Lower leg skin (tissue), 3 donors: ENCODE results near the gene PODN.

Source experiments
- POLR2A ChIP-seq, 2 donors: fragments of 450-650 bp; IDR thresholded peaks; one replicate each; pipeline ENCODE4 v1.6.1; 2016 to 2017; ENCODE audit warnings: antibody characterized with exemption in 2 of 2, mild to moderate bottlenecking in 1 of 2, moderate library complexity in 1 of 2
- TF ChIP-seq, protein P1 (sequence below), 3 donors: fragments of 450-650 bp; IDR thresholded peaks; one replicate each; pipeline ENCODE4 v1.5.1; 2016; ENCODE audit warnings: antibody characterized with exemption in 3 of 3, mild to moderate bottlenecking in 3 of 3, moderate library complexity in 2 of 3

DNA sequence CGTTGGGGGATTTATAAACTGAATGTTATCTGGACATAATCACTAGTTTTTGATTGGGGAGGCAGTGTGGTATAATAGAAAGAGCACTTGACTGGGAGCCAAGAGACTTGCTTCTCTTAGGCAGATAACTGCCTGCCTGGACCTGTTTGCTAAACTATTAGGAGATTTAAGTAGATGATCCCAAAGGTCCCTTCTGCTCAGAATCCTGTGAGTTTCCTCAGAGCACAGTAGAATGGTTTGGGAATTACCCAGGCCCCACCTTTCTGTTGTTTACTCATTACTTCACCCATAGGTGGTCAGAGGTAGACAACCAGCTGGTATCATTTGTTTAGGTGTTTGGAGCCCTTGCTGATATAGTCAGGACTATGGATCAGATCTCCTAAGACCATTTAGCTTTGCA, 10.3 kb upstream of the PODN start:
- TF ChIP-seq, protein P1, sequence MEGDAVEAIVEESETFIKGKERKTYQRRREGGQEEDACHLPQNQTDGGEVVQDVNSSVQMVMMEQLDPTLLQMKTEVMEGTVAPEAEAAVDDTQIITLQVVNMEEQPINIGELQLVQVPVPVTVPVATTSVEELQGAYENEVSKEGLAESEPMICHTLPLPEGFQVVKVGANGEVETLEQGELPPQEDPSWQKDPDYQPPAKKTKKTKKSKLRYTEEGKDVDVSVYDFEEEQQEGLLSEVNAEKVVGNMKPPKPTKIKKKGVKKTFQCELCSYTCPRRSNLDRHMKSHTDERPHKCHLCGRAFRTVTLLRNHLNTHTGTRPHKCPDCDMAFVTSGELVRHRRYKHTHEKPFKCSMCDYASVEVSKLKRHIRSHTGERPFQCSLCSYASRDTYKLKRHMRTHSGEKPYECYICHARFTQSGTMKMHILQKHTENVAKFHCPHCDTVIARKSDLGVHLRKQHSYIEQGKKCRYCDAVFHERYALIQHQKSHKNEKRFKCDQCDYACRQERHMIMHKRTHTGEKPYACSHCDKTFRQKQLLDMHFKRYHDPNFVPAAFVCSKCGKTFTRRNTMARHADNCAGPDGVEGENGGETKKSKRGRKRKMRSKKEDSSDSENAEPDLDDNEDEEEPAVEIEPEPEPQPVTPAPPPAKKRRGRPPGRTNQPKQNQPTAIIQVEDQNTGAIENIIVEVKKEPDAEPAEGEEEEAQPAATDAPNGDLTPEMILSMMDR (IDR thresholded peaks at IDR 0.05), result no peak
- TF ChIP-seq POLR2A (IDR thresholded peaks at IDR 0.05), result no peak
